B cell (primary cell): Measurements from ENCODE around the gene STARD3. TPM values are rescaled to one million over a fixed set of nuclear protein-coding genes. Genes with fewer than 3 reads are reported as not detected.

Experiments
- ATAC-seq: fragments of 200-7000 bp; cut with Tn5 transposase; one replicate; pipeline ENCODE4 v1.10.0; 2021; ENCODE audit warnings: low read depth, mild to moderate bottlenecking, moderate number of reproducible peaks, moderate library complexity
- CTCF ChIA-PET: fragments of 350-600 bp; sonication (Branson Sonifier 250); formaldehyde crosslinking; loops from one replicate; lab custom pipeline; 2021; ENCODE audit warnings: antibody characterized with exemption, inconsistent platforms; lab: Charles Lee
- POLR2A ChIA-PET: fragments of 350-600 bp; sonication (Branson Sonifier 250); formaldehyde crosslinking; loops from one replicate; lab custom pipeline; 2021; ENCODE audit warnings: antibody characterized with exemption; lab: Charles Lee
- DNase-seq: peaks from one replicate; pipeline ENCODE4 v3.0.0; 2013
- H2AFZ ChIP-seq: 2 replicates; pipeline ENCODE4 v1.6.1; 2012; ENCODE audit warnings: mild to moderate bottlenecking, low read depth, low read length; ENCODE audit not compliant: insufficient read depth, poor library complexity, severe bottlenecking
- H3K27ac ChIP-seq, 2 donors: 1 replicate in 1 of 2; 2 replicates in 1 of 2; pipeline ENCODE4 v1.5.1; 2012 to 2013; ENCODE audit warnings: low read length in 2 of 2, mild to moderate bottlenecking in 2 of 2, moderate library complexity in 1 of 2
- H3K27me3 ChIP-seq, 4 experiments: fragments of 200-600 bp in 1 of 4; sonication (generic) in 1 of 4; replicated peaks in 1 of 4; 1 replicate in 2 of 4; 2 replicates in 2 of 4; pipeline versions ENCODE4 v1.6.1 to v1.7.0; 2013 to 2016; ENCODE audit warnings: low read length in 3 of 4, mild to moderate bottlenecking in 2 of 4, mixed read lengths in 1 of 4, moderate library complexity in 1 of 4; ENCODE audit not compliant: insufficient read depth in 4 of 4, control insufficient read depth in 3 of 4; ENCODE audit errors: control extremely low read depth in 1 of 4
- H3K36me3 ChIP-seq, 2 experiments: replicated peaks in 1 of 2; 1 replicate in 1 of 2; 2 replicates in 1 of 2; pipeline versions ENCODE4 v1.6.1 to v1.7.1; 2013; ENCODE audit warnings: low read length in 1 of 2; ENCODE audit not compliant: insufficient read depth in 2 of 2, control insufficient read depth in 1 of 2; ENCODE audit errors: control extremely low read depth in 1 of 2, extremely low read depth in 1 of 2
- H3K4me1 ChIP-seq, 2 donors: fragments of 200-600 bp in 1 of 2; sonication (generic) in 1 of 2; 1 replicate in 1 of 2; 2 replicates in 1 of 2; pipeline versions ENCODE4 v1.5.1 to v1.6.1; 2013 to 2017; ENCODE audit warnings: low read length in 2 of 2; ENCODE audit not compliant: control insufficient read depth in 2 of 2, insufficient read depth in 2 of 2
- H3K4me2 ChIP-seq: replicated peaks from 2 replicates; pipeline ENCODE3; 2012; ENCODE audit warnings: mild to moderate bottlenecking, low read depth, low read length; ENCODE audit not compliant: poor library complexity, severe bottlenecking
- H3K4me3 ChIP-seq, 5 experiments: fragments of 200-600 bp in 1 of 5; sonication (generic) in 1 of 5; 1 replicate in 3 of 5; 2 replicates in 2 of 5; pipeline versions ENCODE4 v1.5.1 to v1.7.0; 2011 to 2016; ENCODE audit warnings: low read length in 4 of 5, mild to moderate bottlenecking in 4 of 5, low read depth in 2 of 5, control low read depth in 1 of 5, moderate library complexity in 1 of 5; ENCODE audit not compliant: insufficient read depth in 1 of 5; ENCODE audit errors: control extremely low read depth in 1 of 5, extremely low read depth in 1 of 5
- H3K79me2 ChIP-seq: fragments of 200-600 bp; sonication (generic); one replicate; pipeline ENCODE4 v1.6.0; 2016; ENCODE audit warnings: low read length; ENCODE audit not compliant: control insufficient read depth, insufficient read depth
- H3K9ac ChIP-seq: fragments of 200-600 bp; sonication (generic); 2 replicates; pipeline ENCODE4 v1.6.1; 2017; ENCODE audit warnings: mild to moderate bottlenecking, low read length, moderate library complexity
- H3K9me3 ChIP-seq, 3 donors: one replicate each; pipeline versions ENCODE4 v1.6.1 to v1.7.1; 2013; ENCODE audit warnings: low read length in 2 of 3; ENCODE audit not compliant: control insufficient read depth in 2 of 3, insufficient read depth in 1 of 3; ENCODE audit errors: control extremely low read depth in 1 of 3
- H4K20me1 ChIP-seq: 2 replicates; pipeline ENCODE4 v1.6.0; 2012; ENCODE audit warnings: mild to moderate bottlenecking, low read length; ENCODE audit not compliant: insufficient read depth, control insufficient read depth, poor library complexity, severe bottlenecking
- H3K27ac Mint-ChIP-seq: one replicate; pipeline ENCODE4 v1.8.0; 2021; ENCODE audit warnings: mixed read lengths
- H3K27me3 Mint-ChIP-seq: one replicate; pipeline ENCODE4 v1.8.0; 2021; ENCODE audit warnings: mixed read lengths
- H3K4me1 Mint-ChIP-seq: one replicate; pipeline ENCODE4 v1.8.0; 2021; ENCODE audit warnings: mixed read lengths
- H3K4me3 Mint-ChIP-seq: one replicate; pipeline ENCODE4 v1.8.0; 2021; ENCODE audit warnings: mixed read lengths
- H3K9me3 Mint-ChIP-seq: one replicate; pipeline ENCODE4 v1.8.0; 2022; ENCODE audit warnings: mixed read lengths; ENCODE audit not compliant: insufficient read depth
- EZH2 ChIP-seq: IDR thresholded peaks from 2 replicates; pipeline ENCODE4 v1.6.1; 2012; ENCODE audit warnings: borderline replicate concordance, low read depth, mild to moderate bottlenecking, moderate library complexity, low read length; ENCODE audit not compliant: insufficient read depth, poor library complexity, severe bottlenecking
- WGBS: methylation state at CpG from one replicate; pipeline ENCODE4 v1.1.5; 2013; ENCODE audit warnings: missing lambda C conversion rate; ENCODE audit not compliant: insufficient coverage; 5-methylcytosine and 5-hydroxymethylcytosine counted together
- intact Hi-C: fragments of 100-400 bp; cut with micrococcal nuclease; formaldehyde crosslinking; loops from one replicate; pipeline ENCODE4 v1.10.0; 2022
- polyA plus RNA-seq: library from polyadenylated mRNA; depleted of rRNA; stranded (reverse); fragments of >200 nt; gene quantifications from 2 replicates; pipeline ENCODE4 v1.2.3, GENCODE V29; 2012
- total RNA-seq, 2 donors: library from RNA; stranded (reverse); fragments of 120-200 nt in 1 of 2; gene quantifications; 1 replicate in 1 of 2; 2 replicates in 1 of 2; pipeline versions ENCODE4 v1.2.3 to v1.2.4, GENCODE V29; 2013 to 2022
- TF ChIP-seq, protein P1 (sequence below): fragments of 200-600 bp; IDR thresholded peaks from one replicate; pipeline ENCODE4 v1.8.0; 2022; ENCODE audit warnings: antibody characterized with exemption, mild to moderate bottlenecking

STARD3 gene
- total and polyA plus RNA-seq, 2 donors (not counting 1 experiment from before 2014, with no cell fraction given): 93.1 to 231 TPM

DNA sequence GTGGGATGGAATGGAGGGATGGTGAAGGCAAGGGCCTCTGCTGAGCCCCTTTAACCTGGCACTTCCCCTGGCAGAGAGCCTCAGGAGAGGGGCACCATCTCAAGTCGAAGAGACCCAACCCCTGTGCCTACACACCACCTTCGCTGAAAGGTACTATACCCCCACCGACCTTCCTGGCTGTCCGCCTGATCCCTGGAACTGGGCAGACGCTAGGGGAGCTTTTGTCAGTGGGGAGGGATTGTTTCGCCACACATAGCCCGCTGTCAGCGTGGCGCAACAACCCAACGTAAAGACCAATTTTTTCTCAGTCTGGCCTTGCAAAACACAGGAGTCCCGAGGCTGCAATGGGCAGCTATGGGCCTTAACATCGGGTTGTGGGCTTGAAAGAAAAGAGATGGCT is 7.0 kb upstream of the STARD3 start:
- H3K79me2 ChIP-seq: peaks cover 9% of the 10 kb centered on the region
- H3K4me3 ChIP-seq: no peak overlapping the region
- no peak for DNase-seq
- H2AFZ ChIP-seq: no peak overlapping the region
- H3K36me3 ChIP-seq: no peaks in the 10 kb centered on the region
- H3K4me1 ChIP-seq: peaks cover 17 to 23% of the 10 kb centered on the region in 2 donors
- POLR2A ChIA-PET: no interaction called here
- H3K27me3 ChIP-seq: peaks cover 0 to 58% (median 16%) of the 10 kb centered on the region in 4 experiments
- no peak overlapping the region for H3K9ac ChIP-seq
- WGBS: 92% methylated on average over 9 of the region's 12 CpGs
- H3K4me2 ChIP-seq: no peak overlapping the region
- H4K20me1 ChIP-seq: no peaks in the 10 kb centered on the region
- H3K27ac ChIP-seq: no peak overlapping the region
- intact Hi-C loops: no loop called here
- peaks cover 25% of the 10 kb centered on the region for H3K4me1 Mint-ChIP-seq
- TF ChIP-seq EZH2: no peak
- TF ChIP-seq, protein P1, sequence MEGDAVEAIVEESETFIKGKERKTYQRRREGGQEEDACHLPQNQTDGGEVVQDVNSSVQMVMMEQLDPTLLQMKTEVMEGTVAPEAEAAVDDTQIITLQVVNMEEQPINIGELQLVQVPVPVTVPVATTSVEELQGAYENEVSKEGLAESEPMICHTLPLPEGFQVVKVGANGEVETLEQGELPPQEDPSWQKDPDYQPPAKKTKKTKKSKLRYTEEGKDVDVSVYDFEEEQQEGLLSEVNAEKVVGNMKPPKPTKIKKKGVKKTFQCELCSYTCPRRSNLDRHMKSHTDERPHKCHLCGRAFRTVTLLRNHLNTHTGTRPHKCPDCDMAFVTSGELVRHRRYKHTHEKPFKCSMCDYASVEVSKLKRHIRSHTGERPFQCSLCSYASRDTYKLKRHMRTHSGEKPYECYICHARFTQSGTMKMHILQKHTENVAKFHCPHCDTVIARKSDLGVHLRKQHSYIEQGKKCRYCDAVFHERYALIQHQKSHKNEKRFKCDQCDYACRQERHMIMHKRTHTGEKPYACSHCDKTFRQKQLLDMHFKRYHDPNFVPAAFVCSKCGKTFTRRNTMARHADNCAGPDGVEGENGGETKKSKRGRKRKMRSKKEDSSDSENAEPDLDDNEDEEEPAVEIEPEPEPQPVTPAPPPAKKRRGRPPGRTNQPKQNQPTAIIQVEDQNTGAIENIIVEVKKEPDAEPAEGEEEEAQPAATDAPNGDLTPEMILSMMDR: no peak
- H3K9me3 Mint-ChIP-seq: no peaks in the 10 kb centered on the region
- CTCF ChIA-PET: interaction anchor here (1.2 to 6.6 kb wide), 2 partner anchors 8 to 51 kb away, joined by 6 to 143 read pairs; no protein-coding TSS in a partner anchor
- no peak overlapping the region for H3K4me3 Mint-ChIP-seq
- H3K27ac Mint-ChIP-seq: no peak overlapping the region
- H3K9me3 ChIP-seq: no peaks in the 10 kb centered on the region
- no peak for ATAC-seq
- peaks cover 30% of the 10 kb centered on the region for H3K27me3 Mint-ChIP-seq

DNA sequence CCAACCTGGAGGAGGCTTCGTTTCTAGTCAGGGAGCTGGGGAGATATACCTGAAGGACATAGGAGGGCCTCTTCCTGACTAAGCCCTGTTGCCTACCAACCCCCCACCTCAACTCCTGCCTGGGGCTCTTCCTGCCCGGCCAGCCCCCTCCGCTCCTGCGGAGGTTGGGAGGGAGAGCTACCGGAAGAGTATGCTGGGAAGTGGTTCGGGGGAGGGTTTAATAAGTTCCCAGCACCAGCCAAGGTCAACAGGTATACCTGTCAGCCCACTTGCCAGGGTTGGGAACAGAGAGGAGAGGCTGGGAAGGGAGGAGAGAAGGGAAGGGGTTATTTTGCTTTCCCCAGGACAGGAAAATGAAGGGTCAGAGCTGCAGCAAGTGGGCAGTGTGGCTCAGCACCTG is 5.5 kb upstream of the STARD3 start:
- CTCF ChIA-PET: interaction anchor here (0.6 to 6.6 kb wide), 2 partner anchors 9 to 37 kb away, joined by 3 to 143 read pairs; no protein-coding TSS in a partner anchor
- Histone ChIP-seq H3K27ac (no peak overlapping the region), H3K9me3 (no peaks in the 10 kb centered on the region), H3K36me3 (no peaks in the 10 kb centered on the region), H2AFZ (no peak overlapping the region), H4K20me1 (no peaks in the 10 kb centered on the region), H3K27me3 (peaks cover 0 to 43% (median 10%) of the 10 kb centered on the region in 4 experiments), H3K79me2 (peaks cover 24% of the 10 kb centered on the region), H3K9ac (no peak overlapping the region), H3K4me3 (no peak overlapping the region), H3K4me1 (peaks cover 19 to 25% of the 10 kb centered on the region in 2 donors), H3K4me2 (no peak overlapping the region)
- no peak for ATAC-seq
- 35% methylated on average over 2 of the region's 6 CpGs for WGBS
- TF ChIP-seq, protein P1: no peak
- TF ChIP-seq EZH2: no peak
- no peaks in the 10 kb centered on the region for H3K9me3 Mint-ChIP-seq
- H3K4me1 Mint-ChIP-seq: peaks cover 24% of the 10 kb centered on the region
- no peak overlapping the region for H3K27ac Mint-ChIP-seq
- intact Hi-C loops: no loop called here
- no peak overlapping the region for H3K4me3 Mint-ChIP-seq
- POLR2A ChIA-PET: no interaction called here
- H3K27me3 Mint-ChIP-seq: peaks cover 24% of the 10 kb centered on the region
- no peak for DNase-seq
